Measurements from ENCODE around the gene NUP188. TPM values are rescaled to one million over a fixed set of nuclear protein-coding genes. Genes with fewer than 3 reads are reported as not detected.
"Not testable (repeated sequence)": the region's sequence is repeated elsewhere in the genome, so short reads cannot be mapped to it uniquely, and the experiment has no call there.

NUP188 gene
- total RNA-seq, 1 donor from 2014 or later, result 25.8 TPM

DNA sequence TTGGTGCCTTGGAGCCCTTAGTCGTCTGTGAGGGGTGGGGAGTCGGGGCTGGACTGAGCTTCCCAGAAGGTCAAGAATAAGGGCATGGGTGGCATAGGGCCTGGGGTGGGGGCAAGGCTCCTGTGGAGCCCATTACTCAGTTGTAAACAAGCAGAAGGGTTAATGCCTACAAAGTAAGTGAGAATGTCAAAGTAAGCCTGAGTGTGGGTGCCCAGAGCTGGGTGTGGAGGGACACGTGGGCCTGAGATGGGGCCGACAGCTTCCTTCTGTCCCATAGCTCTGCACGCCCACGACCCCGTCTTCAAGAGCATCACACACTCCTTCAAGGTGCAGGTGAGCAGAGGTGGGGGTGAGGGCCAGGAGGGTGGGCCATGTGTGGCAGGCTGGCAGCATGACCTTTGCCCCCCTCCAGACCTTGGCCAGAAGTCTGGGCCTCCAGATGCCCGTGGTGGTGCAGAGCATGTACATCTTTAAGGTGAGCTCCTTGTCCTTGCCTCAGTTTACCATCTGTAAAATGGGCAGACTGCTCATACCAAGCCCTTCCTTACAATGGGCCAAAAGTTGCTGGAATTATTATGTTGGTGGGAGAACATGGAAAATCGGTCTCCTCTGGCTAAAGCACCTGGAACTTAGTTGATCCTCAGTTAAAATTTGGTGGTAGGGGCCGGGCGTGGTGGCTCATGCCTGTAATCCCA, 11.2 kb upstream of the NUP188 start:
- Histone ChIP-seq H3K4me3 (ENCODE audit: low read depth, low read length) (no peak overlapping the region), H3K36me3 (ENCODE audit: control insufficient read depth, insufficient read depth, low read length) (peaks cover 9% of the 10 kb centered on the region), H3K27me3 (ENCODE audit: control insufficient read depth, insufficient read depth, low read length) (no peaks in the 10 kb centered on the region)
- TF ChIP-seq, protein P1, sequence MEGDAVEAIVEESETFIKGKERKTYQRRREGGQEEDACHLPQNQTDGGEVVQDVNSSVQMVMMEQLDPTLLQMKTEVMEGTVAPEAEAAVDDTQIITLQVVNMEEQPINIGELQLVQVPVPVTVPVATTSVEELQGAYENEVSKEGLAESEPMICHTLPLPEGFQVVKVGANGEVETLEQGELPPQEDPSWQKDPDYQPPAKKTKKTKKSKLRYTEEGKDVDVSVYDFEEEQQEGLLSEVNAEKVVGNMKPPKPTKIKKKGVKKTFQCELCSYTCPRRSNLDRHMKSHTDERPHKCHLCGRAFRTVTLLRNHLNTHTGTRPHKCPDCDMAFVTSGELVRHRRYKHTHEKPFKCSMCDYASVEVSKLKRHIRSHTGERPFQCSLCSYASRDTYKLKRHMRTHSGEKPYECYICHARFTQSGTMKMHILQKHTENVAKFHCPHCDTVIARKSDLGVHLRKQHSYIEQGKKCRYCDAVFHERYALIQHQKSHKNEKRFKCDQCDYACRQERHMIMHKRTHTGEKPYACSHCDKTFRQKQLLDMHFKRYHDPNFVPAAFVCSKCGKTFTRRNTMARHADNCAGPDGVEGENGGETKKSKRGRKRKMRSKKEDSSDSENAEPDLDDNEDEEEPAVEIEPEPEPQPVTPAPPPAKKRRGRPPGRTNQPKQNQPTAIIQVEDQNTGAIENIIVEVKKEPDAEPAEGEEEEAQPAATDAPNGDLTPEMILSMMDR (IDR thresholded peaks at IDR 0.05; ENCODE audit: insufficient read depth, low read length, severe bottlenecking), result no peak
- no peak for FAIRE-seq
- no peak for DNase-seq (ENCODE audit: low read depth)

DNA sequence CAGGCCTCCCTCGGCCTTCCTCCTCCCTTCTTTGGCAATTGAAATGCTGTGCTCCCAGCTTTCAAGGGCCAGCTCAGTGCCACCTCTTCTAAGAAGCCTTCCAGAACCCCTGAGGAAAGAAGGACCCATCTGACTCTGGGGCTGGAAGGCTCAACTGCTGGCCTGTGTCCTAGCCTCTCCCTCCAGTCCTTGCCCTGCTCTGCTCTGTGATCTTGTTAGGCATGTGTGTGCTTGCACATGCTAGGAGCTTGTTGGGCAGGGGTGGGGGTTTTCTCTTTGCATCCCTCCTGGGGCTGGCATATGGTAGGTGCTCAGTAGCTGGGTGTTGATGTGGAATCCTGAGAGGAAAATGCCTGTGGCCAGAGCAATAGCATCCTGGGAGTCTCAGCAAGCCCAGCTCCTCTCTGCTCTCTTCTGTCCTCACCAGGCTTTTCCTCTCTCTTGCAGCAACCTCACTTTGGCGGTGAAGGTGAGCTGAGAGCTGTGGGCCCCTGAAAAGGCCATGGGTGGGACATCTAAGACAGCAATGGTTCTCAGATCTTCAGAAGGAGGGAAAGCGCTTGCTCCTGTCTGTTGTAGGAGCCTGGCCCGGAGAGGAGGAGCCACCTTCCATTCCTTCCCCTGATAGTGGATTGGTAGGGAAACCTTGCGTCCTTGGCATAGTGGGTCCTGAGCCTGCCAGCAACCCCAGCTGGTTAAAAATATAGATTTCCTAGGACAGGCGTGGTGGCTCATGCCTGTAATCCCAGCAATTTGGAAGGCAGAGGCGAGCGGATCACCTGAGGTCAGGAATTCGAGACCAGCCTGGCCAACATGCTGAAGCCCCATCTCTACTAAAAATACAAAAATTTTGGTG, 10.0 kb upstream of the NUP188 start:
- DNase-seq (ENCODE audit: low read depth) (peak; percentile 39), FAIRE-seq (no peak)
- H3K27me3 ChIP-seq (ENCODE audit: control insufficient read depth, insufficient read depth, low read length), result no peaks in the 10 kb centered on the region
- peaks cover 9% of the 10 kb centered on the region for H3K36me3 ChIP-seq (ENCODE audit: control insufficient read depth, insufficient read depth, low read length)
- TF ChIP-seq, protein P1 (IDR thresholded peaks at IDR 0.05; ENCODE audit: insufficient read depth, low read length, severe bottlenecking), result no peak
- no peak overlapping the region for H3K4me3 ChIP-seq (ENCODE audit: low read depth, low read length)

DNA sequence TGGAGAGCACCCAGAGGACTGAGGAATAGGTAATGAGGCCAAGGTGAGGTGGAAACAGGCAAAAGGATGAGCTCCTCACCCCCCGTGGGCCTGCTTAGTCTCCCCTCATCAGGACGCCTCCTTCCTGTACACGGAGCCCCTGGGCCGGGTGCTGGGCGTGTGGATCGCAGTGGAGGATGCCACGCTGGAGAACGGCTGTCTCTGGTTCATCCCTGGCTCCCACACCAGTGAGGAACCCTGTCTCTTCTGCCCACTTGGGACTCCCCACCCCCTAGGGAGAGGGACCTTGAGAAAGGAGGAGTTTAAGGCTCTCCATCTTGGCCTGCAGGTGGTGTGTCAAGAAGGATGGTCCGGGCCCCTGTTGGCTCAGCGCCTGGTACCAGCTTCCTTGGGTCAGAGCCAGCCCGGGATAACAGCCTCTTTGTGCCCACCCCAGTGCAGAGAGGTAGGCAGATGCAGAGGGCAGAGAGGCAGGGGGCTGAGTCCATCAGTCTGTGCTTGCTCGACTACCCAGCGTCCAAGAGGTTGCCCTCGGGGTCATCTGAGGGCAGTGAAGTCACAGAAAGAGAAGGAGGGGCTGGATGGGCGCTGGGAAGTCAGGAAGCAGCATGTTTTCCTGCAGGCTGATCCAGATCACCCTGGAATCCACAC, 7.1 kb upstream of the NUP188 start:
- Histone ChIP-seq H3K36me3 (ENCODE audit: control insufficient read depth, insufficient read depth, low read length) (peaks cover 4% of the 10 kb centered on the region), H3K4me3 (ENCODE audit: low read depth, low read length) (no peak overlapping the region), H3K27me3 (ENCODE audit: control insufficient read depth, insufficient read depth, low read length) (no peaks in the 10 kb centered on the region)
- no peak for DNase-seq (ENCODE audit: low read depth)
- TF ChIP-seq, protein P1 (IDR thresholded peaks at IDR 0.05; ENCODE audit: insufficient read depth, low read length, severe bottlenecking), result no peak
- no peak for FAIRE-seq

DNA sequence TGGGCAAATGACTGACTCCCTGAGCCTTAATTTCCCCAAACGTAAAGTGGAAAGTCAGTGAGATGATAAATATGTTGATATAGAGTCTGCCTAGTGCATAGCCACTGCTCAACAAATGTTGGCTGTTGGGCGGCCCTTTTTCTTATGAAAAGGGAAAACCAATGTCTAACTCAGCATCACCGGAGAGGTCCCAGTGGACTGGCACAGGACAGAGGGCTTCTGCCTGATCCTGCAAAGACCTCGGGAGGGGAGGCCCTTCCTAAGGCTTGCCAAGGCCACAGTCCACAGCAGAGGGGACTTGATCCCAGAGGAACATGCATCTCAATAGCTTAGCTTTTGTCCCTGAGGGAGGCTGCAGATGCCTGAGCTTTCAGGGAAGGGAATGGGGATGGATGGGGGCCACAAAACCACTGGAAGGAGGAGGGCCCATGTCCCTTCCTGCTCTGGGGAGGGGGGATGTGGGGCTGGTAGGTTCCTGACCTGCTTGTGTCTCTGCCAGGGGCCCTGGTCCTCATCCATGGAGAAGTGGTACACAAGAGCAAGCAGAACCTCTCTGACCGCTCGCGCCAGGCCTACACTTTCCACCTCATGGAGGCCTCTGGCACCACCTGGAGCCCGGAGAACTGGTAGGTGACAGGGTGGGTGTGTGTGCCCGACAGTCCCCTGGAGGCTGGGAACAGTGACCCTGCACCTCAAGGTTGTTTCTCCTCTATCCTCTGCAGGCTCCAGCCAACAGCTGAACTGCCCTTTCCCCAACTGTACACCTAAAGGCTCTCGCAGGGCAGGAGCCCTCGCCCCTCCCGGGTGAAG, 6.3 kb upstream of the NUP188 start:
- Histone ChIP-seq H3K4me3 (ENCODE audit: low read depth, low read length) (no peak overlapping the region), H3K27me3 (ENCODE audit: control insufficient read depth, insufficient read depth, low read length) (no peaks in the 10 kb centered on the region), H3K36me3 (ENCODE audit: control insufficient read depth, insufficient read depth, low read length) (peaks cover 9% of the 10 kb centered on the region)
- TF ChIP-seq, protein P1 (IDR thresholded peaks at IDR 0.05; ENCODE audit: insufficient read depth, low read length, severe bottlenecking), result no peak
- FAIRE-seq (no peak), DNase-seq (ENCODE audit: low read depth) (no peak)

DNA sequence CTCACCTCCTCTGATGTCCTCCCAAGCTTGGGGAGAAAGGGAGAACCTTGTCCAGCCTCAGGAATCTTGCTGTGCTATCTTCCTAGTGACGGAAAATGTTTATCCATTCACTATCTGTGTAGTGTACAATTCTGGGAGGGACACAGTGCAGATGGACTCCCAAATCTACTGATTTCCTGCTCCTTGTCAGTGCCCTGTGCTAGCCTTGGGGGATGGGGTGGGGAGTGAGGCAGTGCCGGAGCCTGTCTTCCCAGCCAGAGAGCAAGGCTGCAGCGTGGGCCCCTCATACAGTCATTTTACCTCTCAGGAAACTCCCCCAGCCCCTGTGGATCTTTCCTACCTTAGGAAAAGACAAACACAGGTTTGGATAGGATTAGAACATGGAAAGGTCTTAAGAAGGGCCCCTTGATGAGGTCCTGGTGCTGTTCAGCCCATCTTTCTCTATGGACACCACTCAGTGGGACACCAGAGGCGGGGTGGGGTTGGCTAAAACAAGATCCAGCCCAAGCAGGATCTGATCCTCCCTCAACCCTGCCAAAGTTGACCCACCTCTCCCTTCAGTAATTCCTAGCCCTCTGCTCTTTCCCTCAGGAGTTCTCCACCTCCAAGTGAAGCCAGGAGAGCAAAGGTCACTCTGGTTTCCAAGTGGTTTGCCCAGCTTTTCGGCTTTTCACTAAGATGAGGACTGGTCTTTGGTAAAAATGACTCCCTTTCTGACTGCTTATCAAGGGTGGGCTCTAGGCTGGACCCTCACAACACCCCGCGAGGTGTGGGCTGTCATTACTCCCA, 3.5 kb upstream of the NUP188 start:
- peaks cover 8% of the 10 kb centered on the region for H3K36me3 ChIP-seq (ENCODE audit: control insufficient read depth, insufficient read depth, low read length)
- TF ChIP-seq, protein P1 (IDR thresholded peaks at IDR 0.05; ENCODE audit: insufficient read depth, low read length, severe bottlenecking), result no peak
- DNase-seq (ENCODE audit: low read depth), result no peak

DNA sequence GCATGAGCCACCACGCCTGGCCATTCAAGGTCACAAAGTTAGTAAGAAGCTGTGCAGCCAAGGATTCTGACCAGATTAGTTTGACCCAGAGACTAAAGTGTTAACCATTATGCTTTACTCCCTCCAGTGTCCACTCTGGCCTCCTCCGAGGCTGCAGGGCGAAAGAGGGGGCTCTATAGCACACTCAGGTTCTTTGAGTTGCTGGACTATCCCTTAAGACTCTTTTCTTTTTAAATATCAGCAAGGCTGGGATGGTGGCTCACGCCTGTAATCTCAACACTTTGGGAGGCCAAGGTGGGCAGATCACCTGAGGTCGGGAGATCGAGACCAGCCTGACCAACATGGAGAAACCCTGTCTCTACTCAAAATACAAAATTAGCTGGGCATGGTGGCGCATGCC, 2.5 kb upstream of the NUP188 start:
- not testable (repeated sequence) for H3K4me3 ChIP-seq (ENCODE audit: low read depth, low read length); FAIRE-seq; H3K36me3 ChIP-seq (ENCODE audit: control insufficient read depth, insufficient read depth, low read length); DNase-seq (ENCODE audit: low read depth); H3K27me3 ChIP-seq (ENCODE audit: control insufficient read depth, insufficient read depth, low read length)

More for the DNA sequence above, 3.5 kb upstream of the NUP188 start:
- no peak for FAIRE-seq
- Histone ChIP-seq H3K27me3 (ENCODE audit: control insufficient read depth, insufficient read depth, low read length) (no peaks in the 10 kb centered on the region), H3K4me3 (ENCODE audit: low read depth, low read length) (no peak overlapping the region)

Data from bronchial epithelial cell (primary cell).